ENCODE measurements around the gene LYPD6B. TPM values are rescaled to one million over a fixed set of nuclear protein-coding genes. Genes with fewer than 3 reads are reported as not detected.

The LYPD6B gene
- total RNA-seq, 1 donor from 2014 or later: 12.5 TPM

DNA sequence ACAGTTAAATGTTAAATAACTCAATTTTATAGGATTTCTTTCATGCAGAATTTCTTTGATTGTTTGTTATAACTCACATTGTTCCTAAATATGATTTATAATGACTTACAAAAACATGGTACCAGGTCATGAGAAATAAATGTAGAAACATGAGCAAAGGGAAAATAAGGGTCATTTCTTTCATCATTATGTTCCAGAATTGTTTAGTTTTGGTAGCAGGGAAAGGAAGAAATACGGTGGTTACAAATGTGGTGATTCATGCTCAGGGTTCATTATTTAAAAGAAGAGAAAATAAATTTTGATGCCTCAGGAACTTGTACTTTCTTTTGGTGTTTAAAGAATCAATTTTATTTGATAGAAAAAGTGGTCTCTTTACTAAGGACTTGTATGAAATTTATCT, 4.4 kb downstream of the LYPD6B start:
- no peak for DNase-seq

DNA sequence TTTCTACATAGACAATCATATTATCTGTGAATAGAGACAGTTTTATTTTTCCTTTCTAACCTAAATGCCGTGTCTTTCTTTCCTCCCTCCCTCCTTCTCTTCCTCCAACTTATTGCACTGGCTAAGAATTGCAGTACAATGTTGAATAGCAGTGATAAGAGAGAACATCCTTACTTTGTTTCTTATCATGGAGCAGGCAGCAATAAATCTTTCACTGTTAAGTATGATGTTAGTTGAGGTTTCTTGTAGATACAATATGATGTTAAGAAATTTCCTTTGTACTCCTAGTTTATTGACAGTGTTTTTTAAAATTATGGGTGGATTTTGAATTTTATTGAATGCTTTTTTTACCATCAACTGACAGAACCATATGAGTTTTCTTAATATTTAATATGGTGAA, 6.0 kb downstream of the LYPD6B start:
- no peak for DNase-seq

DNA sequence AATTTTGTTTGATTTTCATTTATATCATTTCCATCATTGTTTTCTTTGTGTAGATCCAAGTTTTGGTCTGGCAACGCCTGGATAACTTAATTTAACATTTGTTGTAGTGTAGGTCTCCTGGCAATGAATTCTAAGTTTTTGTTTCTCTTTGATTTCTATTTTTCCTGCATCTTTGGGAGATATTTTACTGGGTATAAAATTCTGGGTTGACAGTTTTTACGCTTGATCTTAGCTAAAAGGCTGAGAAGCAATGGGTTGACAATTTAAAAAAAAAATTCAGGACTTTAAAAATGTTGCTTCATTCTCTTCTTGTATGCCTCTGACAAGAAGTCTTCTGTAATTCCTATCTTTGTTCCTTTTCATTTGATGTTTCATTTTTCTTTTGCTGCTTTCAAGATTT, 8.6 kb downstream of the LYPD6B start:
- no peak for DNase-seq

DNA sequence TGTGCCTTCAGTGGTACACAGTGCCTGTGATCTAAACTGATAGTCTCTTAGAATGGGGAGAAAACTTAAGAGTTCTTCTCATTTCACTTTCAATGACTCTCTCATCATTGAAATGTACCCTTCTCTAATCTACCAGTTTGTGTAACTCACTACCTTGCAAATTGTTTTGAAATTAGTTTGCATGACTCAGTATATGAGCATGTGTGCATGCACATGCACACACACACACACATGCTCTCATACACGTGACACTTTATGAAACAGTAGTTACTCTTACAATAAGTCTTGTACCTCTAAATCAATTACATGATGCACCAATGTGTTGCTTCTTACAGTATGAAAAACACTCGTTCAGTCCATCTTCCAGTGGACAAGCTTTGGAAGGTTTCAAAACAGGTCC, 10.6 kb downstream of the LYPD6B start:
- no peak for DNase-seq

- DNase-seq: no peak
Measured at GRCh38 chr2:149050188-149050587, 11.7 kb downstream of the LYPD6B start.

- no peak for DNase-seq
Measured at GRCh38 chr2:149055751-149056150, 17.3 kb downstream of the LYPD6B start.

- DNase-seq: no peak
Measured at GRCh38 chr2:149056541-149057255, 18.2 kb downstream of the LYPD6B start.

DNA sequence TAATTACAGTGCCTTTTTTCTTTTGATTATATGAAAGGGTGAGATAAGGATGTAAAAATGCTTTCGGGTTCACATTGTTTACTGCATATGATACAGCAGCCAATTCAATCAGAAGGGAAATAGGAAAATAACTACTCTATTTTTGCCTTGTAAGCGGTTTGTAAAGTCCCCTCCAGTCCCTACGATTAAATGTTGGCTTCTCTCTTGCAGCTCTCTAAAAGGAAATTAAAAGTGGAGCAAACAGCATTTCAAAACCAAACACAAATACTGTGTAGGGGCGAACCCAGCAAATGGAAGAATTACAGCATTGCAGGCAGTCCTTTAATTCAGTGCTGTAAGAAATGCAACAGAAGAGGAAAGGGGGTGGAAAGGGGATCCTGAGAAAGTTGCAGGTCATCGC, 18.9 kb downstream of the LYPD6B start:
- DNase-seq: no peak

- no peak for DNase-seq
Measured at GRCh38 chr2:149058936-149059335, 20.4 kb downstream of the LYPD6B start.

- DNase-seq: no peak
Measured at GRCh38 chr2:149059822-149060221, 21.3 kb downstream of the LYPD6B start.

DNA sequence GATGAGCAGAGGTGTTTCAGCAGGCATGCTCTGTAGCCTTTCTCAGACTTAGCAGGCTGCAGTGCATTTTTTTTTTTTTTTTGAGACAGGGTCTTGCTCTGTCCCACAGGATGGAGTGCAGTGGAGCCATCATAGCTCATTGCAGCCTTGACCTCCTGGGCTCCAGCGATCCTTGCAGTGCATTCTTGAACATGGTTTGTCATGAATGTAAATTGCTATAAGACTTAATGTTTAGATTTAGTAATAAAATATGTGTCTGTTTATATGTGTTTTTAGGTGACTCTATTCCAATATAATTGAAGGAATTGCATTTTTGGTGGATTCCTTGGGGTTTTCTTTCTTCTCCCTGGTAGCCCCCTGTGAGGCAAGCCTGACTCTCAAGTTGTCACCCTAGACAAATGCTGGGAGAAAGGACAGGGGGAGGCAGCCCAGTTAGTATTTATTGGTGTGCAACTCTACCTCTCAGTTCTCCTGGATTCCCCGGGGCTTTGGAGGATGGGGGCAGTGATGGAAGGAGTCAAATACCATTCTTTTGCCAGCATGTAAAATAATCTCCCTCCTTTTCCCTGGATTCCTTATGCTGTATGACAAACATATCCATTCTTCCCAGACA, 22.7 kb downstream of the LYPD6B start:
- DNase-seq: no peak

- no peak for DNase-seq
Measured at GRCh38 chr2:149062531-149062930, 24.0 kb downstream of the LYPD6B start.

- no peak for DNase-seq
Measured at GRCh38 chr2:149063177-149063576, 24.7 kb downstream of the LYPD6B start.

DNA sequence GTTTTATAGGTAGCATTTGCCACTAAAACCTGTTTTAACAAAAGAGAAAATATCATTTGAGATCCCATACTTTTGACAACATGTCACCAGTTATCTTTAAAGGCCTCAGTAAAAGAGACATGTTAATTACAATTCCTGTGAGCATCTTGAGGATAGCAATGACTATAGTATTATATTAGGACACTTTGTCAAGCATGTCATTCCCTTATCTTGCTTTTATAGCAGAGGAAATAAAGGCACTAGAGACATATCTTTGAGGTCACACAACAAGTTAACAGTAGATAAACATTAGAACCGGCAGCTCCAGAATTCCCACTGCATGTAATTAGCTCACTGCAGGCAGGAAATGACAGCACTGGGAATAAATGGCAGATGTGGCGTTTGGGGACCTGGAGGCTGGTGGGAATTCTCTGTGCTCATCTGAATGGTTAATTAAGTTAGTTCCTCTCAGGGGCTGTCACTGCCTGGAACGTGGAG, 25.9 kb downstream of the LYPD6B start:
- no peak for DNase-seq

GRCh38 chr2:149064856-149065630, 26.5 kb downstream of the LYPD6B start:
- no peak for DNase-seq

- DNase-seq: no peak
Measured at GRCh38 chr2:149068225-149068995, 29.9 kb downstream of the LYPD6B start.

DNA sequence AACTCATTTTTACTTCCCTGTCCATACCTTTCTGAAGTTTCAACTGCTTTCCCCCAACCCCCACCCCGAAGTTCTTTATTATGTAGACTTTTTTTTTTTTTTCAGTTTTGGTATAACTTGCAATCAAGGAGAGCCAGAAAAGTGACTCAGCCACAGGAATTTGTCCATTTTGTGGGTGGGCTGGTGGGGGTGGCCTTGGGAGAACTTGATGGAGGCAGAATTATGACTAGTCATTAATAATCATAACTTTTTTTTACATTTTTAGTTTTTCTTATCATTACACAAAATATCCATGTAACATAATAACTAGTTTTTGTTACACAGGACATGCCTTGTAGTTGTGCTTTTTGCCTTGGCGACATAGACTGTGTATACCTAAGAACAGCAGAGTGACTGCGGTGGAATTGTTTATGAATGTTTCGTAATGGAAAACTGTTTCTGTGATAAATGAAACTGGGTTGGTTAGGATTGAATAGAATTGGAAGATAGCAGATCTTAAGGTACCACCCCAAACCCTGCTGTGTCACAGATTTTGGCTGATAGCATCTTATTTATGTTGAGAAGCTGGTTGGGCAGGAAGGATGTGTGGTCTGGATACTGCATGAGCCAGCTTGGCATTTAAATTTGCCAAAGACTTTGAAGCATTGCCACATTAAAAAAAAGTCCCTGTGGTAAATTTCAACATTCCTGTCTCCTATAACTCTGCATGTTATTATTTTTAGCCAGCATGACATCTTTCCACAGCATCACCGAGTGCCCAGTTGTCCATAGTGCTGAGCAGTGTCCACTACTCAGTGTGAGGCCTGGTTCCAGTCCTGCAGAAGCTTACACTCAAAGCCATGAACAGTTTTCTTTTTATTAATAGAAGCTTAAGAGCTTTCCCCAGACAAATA, 30.7 kb downstream of the LYPD6B start:
- no peak for DNase-seq

- DNase-seq: no peak
Measured at GRCh38 chr2:149070681-149071320, 32.3 kb downstream of the LYPD6B start.

DNA sequence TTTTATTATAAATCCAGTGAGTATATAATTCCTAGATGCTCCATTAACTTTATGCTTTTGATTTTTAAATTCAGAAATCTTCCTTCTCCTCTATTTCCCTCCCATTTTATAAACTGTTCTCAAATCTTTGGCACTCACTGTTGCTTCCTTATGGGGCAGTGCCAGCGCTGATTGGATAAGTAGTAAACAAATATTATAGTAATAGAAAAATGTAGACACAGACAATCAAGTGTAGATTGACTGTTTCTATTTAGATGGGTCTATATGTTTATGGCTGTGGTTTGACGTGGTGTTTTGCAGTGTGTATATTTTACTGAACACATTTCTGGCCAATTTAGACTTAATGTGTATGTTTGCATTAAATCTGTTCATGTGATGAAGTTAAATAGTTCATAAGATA, 36.6 kb downstream of the LYPD6B start:
- no peak for DNase-seq

DNA sequence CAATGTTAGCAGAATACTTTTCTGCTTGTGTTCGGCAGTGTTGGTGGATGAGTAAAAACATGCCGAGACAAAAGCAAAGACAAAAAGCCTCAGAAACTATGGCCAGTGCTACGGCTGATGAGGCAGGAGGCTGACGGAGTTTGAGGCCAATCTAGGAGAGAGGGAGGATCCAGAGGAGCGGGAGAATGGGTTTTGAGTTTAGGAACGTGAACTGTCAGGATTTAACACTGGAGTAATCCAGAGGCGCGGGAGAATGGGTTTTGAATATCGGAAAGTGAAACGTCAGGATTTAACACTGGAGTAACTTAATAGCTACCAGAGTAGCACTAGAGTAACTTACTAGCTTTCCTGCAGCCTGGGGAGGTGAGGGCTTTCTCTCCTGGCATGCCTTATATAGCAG, 37.4 kb downstream of the LYPD6B start:
- DNase-seq: no peak

DNA sequence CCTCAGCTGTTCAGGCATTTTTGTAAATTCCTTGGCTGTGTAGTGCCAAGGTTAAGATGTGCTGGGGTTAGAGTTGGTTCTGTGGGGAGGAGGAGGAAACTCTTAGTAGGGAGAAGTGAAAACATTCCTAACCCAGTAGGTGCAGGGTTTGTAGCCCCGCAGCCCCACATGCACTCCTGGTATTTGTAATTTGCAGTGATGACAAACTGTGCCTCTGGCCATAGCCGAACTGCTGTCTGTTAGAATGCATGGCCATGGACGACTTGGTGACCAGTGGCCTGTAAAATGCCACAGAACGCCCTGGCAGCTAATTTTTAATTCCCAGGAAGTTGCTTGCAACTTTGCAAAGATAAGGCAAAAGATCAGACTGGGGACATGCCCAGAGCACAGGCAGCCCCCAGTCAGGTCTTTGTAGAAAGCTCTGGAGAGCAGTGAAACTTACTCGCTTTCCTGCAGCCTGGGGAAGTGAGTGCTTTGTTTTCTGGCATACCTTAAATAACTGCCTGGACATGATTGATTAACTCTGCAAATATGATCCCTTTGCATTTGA, 38.4 kb downstream of the LYPD6B start:
- DNase-seq: no peak
